GM19463 (cell line): ENCODE results near the gene BEAN1.

Experiments used
- ATAC-seq: cut with Tn5 transposase; IDR thresholded peaks from one replicate; pipeline ENCODE4 v1.9.1; 2021; ENCODE audit warnings: mild to moderate bottlenecking, moderate library complexity; ENCODE audit not compliant: unreplicated experiment

The BEAN1 gene

DNA sequence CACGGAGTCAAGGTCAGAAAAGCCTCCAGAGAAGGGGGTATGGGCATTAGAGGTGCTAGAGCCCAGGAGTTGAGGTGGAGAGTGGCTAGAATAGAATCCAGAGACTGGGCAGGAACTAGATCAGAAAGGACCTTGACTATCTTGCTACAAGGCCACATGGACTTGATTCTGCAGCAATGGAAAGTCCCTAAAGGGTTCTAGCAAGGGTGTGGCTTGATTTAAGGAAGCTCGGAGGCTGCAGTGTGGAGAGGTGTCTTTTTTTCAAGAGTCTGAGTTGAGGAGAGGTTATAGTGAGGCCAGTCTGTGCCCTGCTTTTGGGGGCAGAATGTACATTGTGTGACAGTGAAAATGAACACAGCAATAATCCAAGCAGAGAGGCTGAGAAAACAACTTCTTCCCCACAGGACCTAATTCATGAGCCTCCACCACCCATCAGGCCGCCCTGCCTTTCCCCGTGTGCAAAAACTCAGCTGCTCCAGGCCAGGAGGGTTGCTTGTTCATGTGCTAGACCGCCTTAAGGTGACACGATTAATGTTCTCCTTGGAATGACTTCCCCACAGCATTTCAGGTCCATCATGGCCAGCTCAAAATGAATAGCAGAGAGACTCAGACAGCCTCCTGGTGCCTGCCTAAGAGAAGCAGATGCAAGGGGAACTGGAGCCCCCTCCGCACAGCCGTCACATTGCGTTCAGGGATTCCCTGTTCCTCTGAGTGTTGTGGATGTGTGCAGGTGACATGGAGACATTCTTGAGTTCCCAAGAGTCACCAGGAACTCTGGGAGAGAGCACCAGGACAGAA is 8.7 kb upstream of the BEAN1 start:
- ATAC-seq, result no peak

DNA sequence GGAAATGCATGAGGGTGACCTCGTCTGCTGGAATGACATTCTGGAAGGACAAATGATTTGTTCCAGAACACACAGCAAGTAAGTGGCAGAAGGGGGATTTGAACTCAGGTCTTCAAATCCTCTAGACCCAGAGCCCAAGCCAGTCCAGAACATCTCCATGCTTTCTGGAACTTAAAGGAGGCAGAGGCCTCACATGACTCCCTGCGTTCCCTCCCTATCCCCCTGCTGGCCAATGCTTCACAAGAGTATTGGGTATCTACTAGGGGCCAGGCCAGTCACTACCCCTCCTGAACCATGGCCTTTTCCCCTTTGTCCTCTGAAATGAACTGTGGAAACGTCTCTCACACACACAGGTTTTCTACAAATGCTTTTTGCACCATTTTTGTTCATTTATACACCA is 7.6 kb upstream of the BEAN1 start:
- ATAC-seq, result no peak

DNA sequence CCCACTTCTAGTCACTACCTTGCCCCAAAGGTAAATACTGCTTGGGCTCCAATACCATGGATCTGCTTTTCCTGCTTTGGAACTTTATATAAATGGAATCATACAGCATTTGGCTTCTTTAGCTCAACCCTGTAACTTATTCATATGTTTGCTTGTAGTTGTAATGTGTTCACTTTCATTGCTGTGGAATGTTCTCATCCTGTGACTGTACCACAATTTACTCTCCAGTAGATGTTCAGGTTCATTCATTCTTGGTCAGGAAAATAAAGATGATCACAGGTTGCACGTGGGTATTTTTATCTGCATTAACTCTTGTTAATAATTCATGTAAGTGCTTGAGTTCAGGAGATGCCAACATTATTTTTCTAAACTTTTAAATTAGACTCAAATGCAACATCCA is 6.7 kb upstream of the BEAN1 start:
- ATAC-seq, result no peak

DNA sequence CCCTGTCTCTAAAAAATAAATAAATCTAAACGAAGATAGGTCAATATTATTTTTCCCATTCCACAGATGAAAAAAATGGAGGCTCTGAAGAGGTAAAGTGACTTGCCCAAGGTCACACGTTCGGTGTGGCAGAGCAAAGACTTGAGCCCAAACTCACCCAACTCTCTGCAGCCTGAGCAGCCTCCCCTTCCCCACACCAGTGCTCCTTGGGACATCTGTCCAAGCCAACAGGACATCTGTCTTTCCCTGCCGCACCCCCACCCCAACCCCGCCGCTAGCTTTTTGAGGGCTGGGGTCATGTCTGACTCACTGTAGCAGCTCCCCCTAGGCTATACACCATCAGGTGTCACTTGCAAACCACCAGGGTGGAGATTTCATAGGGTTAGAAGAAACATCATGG is 5.2 kb upstream of the BEAN1 start:
- ATAC-seq, result no peak

DNA sequence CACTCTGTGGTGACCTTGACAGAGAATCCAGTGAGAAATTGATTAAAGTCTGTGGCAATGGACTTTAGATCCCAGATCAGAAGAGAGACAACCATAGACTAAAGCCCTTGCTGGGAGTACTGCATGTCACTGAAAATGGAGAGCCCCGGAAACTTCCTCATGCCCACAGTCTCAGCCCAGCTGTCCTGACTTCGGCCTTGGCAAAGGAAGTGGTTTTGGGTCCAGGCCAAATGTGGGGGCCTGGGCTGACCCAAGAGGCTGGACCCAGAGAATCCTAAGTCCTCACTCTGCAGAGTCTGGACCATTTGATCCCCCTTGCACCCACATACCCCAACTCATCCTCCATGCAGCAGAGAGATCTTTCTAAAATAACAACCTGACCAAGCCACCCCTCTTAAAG is 4.7 kb upstream of the BEAN1 start:
- ATAC-seq, result no peak

DNA sequence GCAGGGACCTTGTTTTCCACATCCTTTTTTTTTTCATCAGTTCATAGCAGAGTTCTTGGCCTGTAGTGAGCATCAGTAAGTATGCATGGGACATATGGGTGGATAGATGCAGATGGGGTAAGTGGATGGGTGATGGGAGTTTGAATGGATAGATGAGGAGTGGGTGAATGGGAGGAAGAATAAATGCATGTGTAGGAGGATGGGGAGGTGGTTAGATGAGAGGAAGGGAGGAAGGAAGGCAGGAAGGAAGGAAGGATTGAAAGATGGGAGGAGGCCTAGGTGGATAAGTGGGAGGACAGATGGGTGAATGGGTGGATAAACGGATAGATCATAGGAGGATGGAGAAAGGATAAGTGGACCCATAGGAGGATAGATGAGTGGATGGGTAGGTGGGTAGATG is 3.9 kb upstream of the BEAN1 start:
- no peak for ATAC-seq

DNA sequence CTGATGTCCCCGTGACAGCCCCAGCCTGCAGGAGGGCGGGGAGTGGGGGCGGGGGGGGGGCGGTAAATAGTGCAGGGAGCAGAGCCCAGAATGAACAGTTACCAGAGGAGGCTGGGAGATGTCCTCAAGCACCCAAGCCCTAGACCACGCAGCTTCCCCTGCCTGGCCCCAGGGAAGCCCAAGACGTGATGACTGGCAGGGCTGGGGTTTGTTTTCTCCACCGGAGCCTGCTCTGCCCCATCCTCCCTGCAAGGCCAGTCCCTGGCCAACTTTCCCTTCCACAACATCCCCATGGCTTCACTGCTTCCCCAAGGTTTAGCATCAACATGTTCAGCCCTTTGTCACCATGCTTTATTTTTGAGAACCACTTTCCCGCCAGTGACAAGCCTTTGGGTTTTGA is 1.4 kb upstream of the BEAN1 start:
- no peak for ATAC-seq

DNA sequence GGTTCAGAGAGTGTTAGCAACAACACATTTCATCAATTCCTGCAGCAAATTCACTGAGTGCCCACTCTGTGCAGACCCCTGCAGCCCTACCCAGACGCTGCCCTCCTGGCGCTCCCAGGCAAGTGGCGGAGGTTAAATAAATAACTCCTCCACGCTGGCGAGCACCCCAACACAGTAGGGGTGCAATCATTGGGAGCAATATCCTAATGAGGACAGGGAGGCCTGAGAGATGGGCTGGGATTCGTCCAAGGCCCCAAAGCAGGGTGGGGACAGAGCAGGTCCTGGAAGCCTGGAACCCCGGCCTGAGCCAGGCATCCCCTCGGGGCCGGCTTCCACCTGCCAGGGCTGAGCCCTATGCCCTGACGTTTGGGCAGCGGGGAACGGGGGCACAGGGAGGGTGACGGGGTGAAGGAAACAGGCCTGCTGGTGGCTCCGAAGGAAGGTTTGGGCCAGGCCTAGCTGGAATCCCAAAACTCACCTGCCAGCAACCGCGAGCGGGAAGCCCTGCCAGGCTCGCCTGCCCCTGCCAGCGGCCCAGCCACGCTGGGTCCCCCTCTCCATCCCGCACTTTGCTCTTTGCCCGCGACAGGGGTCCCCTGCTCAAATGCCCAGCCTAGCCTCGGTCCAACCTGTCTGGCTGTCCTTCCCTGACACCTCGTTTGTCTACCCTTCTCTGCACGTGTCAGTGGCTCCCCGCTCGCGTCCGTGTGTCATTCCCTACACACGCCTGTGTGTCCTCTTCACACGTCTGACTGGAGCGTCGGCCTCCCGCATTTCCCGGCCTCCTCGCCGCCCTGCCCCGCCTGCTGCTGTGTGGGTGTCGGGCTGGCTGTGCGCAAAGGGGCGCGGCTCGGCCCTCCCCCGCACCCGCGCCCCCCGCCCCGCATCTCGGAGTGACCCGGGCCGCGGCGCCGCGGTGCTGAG is 721 bp upstream of the BEAN1 start:
- ATAC-seq, result no peak

DNA sequence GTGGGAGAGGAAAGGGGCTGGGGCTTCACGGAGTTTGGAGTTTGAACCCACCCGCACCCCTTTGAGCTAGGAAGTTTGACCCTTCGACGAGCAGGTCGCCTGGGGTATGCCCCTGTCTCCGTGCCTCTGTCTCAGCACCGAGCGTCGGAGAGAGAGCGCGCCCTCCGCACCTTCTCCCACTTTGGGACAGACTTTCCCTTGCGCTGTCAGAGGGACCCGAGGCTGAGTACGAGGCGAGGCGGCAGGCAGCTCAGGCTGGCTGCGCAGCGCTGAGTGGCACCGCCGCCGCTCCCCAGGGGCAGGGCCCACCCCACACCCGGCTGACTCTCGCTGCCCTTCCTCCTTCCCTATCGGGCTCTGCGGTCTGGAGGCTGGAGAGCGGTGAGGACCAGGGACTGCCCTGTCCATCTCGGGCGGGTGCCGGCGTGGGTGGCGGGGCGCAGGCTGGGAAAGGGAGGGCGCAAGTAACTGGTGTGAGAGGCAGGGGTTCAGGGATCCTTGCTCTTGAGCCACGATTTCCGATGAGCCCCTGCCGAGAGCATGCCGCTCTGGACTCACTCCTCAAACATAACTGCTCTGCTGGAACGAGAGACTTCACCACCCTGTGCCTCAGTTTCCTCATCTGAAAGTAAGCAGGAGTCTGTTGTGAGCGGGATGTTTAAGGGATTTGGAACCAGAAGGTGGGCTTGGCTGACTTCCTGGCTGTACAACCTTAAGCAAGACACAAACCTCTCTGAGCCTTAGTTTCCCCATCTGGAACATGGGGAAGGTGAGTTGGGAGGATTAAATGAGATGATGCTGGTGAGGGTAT is 981 bp downstream of the BEAN1 start:
- no peak for ATAC-seq

DNA sequence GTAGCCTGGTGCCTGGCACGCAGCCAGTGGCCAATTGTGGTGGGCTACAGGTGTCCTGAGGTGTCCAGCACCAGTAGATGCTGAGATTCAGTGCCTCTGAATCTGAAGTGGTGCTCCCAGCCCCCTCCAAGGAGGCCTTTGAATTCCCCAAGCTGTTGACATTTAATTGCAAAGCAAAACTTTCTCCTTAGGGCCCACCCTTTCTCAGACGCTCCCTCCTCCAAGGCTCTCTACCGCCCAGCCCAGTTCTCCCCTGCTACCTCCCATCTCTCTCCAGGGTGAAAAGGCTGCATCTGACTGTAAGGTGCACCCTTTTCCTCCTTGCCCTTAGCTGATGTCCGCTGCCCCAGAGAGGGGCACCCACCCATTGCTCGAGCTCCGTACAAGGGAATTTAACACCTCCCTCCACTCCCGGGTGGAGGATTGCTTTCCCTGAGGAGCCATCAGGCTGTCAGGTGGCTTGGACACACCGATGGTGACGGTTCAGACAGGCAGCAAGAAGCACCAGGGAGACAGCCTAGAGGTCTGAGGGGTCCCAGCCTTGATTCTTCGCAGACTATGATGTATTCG is 1.7 kb downstream of the BEAN1 start:
- ATAC-seq, result no peak

DNA sequence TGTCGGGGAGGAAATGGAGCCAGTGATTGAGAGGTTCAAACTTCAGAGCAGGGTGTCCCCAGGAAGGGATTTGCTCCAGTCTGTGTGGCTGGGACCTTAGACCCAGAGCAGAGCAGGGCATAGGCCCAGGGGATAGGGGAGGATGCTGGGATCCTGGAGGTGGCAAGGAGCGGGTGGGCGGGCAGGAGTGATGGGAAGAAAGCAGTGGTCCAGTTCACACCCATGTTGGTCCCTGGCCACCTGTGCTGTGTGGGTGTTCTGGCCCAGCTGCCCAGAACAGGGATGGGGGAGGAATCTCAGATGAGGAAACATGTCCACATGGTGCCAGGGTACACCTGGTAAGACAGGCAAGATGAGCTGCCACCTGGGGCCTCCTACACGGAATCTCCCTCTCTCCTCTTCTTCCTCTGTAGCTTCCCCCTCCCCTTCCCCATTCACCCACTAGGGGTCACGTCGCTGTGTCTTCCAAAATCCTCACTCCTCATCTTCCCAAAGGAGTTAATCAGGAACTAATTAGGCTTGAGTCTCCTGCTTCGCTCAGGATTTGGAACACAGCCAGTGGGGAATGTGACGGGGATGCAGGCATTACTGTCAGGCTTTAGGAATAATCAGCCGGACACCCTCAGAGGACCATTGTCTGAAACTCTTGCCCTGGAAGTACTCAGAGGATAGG is 2.3 kb downstream of the BEAN1 start:
- no peak for ATAC-seq

DNA sequence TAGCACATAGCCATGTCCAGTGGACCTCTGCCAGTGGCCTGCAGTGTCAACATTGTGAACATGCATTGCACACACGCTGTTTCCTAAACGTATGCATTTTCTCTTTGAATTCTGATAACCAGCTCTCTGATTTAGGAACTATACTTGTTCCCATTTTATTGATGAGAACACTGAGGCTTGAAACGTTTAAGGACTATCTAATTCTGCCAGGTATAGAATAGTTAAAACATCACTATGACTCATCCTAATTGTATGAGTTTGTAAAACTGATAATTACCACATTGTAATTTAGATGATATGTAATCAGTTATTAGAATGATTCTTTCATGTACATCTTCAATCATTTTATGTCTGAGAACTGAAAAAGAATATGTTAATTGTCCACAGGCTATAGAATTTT is 3.1 kb downstream of the BEAN1 start:
- no peak for ATAC-seq

DNA sequence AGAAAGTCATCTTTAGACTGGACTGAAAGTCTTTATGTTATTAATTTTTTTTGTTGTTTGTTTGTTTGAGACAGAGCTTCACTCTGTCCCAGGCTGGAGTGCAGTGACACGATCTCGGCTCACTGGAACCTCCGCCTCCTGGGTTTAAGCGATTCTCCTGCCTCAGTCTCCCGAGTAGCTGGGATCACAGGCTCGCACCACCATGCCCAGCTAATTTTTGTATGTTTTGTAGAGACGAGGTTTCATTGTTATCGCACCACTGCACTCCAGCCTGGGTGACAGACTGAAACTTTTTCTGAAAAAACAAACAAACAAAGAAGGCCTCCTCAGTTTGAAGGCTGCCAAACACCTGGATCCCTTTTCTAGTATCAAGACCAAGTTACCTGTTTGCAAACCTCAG is 4.7 kb downstream of the BEAN1 start:
- ATAC-seq, result no peak

DNA sequence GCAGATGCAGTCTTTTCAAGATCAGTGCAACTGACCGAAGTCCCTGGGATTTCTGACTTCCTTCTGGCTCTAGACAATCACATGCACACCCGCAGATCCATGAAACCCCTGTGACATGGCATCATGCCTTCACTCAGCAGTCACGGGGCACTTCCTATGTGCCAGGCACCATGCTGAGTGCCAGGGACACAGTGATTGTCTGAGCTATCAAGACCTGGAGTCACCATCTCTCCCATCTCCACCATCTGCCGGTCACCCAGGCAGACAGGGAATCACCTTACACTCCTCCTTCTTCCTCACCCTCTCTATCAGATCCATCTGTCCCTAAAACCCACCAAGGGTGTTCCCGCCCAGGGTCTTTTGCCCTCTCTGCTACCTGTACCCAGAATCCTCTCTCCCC is 5.3 kb downstream of the BEAN1 start:
- ATAC-seq, result no peak

DNA sequence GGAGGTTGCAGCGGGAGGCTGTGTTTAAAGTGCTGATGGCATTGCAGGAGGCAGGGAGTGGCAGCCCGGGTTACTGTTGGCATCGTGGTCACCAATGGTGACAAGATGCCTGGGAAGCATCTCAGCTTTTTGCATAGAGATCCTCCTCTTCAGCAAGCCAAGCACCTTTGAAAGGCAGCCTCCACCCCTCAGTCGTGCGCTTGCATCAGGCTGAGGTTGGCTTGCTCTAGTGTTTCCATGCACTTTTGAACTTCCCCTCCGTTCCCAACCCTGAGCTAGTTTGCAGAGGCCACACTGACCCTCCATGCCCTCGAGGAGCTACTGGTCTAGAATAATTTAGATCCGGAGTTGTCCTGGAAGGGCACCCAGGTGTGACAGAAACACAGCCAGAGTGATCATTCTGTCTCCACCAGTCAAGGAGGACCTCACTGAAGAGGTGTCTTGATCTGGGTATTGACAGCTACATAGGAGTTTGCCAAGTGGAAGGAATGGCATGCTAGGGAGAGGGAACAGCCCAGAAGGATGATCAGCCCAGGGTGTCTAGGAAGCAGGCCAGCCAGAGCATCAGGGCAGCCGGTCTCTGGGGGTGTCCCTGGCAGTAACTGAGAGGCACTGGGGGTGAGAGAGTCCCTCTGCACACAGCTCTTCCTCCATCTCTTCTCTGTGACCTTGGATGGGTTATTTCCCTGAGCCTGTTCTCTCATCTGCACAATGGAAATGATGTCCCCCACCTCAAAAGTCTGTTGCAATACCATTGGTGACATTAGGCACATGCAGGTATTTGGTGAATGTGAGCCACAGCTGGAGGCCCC is 7.7 kb downstream of the BEAN1 start:
- ATAC-seq, result no peak

DNA sequence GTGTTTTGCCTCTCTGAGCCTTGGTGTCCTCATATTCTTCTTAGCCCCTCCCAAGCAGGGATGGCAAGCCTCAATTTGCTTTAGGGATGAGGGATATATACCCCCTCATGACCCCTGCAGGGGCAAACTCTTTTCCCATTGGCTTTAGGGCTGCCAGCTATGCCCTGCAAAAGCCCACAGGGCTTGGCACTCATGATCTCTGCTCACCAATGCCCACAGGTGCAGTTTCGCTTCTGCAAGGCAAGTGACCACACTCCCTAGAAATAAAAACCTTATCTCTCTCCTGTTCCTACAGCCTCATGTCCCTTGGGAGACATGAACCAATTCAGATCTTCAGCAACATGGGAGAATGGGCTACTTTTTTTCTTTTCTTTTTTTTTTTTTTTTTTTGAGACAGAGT is 8.8 kb downstream of the BEAN1 start:
- ATAC-seq, result no peak

DNA sequence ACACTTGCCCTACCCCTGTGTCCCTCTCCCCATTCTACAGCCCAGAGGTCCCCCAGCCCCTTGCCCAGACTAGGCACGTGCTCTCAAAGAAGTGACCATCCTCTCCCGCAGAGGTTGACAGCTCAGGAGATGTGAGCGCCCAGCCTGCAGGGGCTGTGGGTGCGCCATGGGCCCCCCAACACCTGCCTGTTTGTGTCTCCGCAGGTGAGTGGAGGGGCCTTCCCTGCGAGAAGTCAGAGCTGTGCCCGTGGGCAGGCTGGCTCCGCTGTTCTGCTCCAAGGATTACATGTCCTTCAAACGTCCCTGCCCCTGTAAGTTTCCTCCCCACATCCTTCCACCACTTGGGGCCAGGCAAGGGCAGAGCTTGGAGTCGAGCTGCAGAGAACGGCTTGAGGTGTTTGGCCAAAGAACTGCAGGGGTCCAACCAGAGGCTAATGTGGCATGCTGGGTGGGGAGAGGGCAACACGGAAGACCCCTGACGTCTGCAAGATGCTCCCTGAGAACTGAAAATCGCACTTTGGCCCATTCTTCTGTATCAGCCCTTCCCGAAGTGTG is 10.4 kb downstream of the BEAN1 start:
- no peak for ATAC-seq

DNA sequence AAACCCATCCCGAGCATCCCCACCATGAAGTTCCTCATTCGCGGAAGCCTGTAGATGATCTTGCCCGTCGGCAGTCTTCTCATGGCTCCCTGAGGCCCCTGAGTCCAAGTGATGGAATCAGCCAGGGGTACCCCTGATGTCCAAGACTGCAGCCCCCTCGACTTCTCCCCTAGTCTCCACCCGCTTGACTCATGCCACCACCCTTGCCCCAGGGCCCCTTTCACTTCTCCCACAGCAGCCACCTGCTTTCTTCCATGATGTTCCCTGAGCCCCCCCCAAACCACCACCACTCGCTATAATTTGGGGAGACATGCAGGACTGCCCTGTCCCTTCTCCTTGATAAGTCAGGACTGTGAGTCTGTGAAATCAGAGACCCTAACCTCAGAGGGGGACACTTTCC is 11.4 kb downstream of the BEAN1 start:
- no peak for ATAC-seq

DNA sequence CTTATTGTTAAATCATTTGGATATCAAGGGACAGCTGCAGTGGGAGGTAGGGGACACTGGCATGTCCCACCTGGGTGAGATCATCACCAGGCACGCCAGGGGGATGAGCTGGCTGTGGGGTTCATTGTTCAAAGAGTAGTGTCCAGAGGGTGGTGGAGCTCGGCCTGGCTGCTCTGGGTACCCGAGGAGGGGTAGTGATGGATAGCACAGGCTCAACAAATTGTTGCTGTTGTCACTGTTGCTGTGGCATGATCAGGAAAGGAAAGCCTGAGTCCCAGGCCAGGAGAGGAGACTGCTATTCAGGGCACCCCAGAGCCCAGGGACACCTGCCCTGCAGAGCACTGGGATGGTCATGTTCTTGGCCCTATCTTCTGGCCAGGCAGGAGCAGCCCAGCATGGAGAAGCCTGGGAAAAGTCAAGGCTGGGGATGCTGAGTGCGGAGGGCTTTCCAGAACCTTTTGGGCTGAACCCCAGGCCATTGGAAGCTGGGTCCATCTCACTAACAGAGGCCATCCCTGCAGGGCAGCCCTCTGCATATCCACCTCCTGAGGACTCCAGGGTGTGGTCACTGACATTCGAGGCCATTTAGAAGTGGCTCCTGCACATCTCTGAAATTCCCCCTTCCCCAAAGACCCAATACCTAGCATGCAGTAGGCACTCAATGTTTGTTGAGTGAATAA is 12.1 kb downstream of the BEAN1 start:
- ATAC-seq, result no peak
